HepG2 (cell line): ENCODE data around the gene TYROBP. TPM values are rescaled to one million over a fixed set of nuclear protein-coding genes. Genes with fewer than 3 reads are reported as not detected.
A peak's percentile ranks its signal among the peaks of the same experiment; 100 is the strongest.

Experiments used
- DMAP1 ChIP-seq: IDR thresholded peaks from 2 replicates; pipeline ENCODE4 v1.6.1; 2016
- FOSL1 ChIP-seq: sonication (generic); formaldehyde crosslinking; IDR thresholded peaks from 2 replicates; pipeline ENCODE4 v1.9.0; 2021; ENCODE audit warnings: missing genetic modification reagents, borderline replicate concordance
- KDM6A ChIP-seq: IDR thresholded peaks from 2 replicates; pipeline ENCODE4 v1.6.1; 2016; ENCODE audit warnings: low read depth
- KLF9 ChIP-seq: IDR thresholded peaks from 2 replicates; pipeline ENCODE4 v1.6.1; 2016; ENCODE audit warnings: low read depth
- MTF2 ChIP-seq: sonication (generic); formaldehyde crosslinking; IDR thresholded peaks from 2 replicates; pipeline ENCODE4 v1.5.0; 2020; ENCODE audit warnings: missing genetic modification reagents, borderline replicate concordance
- MYC ChIP-seq: sonication (generic); formaldehyde crosslinking; IDR thresholded peaks from 2 replicates; pipeline ENCODE4 v1.9.0; 2021; ENCODE audit warnings: missing genetic modification reagents, borderline replicate concordance
- NCOA5 ChIP-seq: sonication (generic); formaldehyde crosslinking; IDR thresholded peaks from 2 replicates; pipeline ENCODE4 v1.4.0; 2020; ENCODE audit warnings: missing genetic modification reagents
- RBM22 ChIP-seq: fragments of 200-400 bp; formaldehyde crosslinking; optimal IDR thresholded peaks from 2 replicates; pipeline ENCODE3; 2017; ENCODE audit warnings: mild to moderate bottlenecking, low read length, moderate library complexity
- REL ChIP-seq: sonication (generic); formaldehyde crosslinking; conservative IDR thresholded peaks from 2 replicates; pipeline ENCODE4 v1.8.0; 2022; ENCODE audit warnings: mild to moderate bottlenecking, missing genetic modification reagents, moderate library complexity
- RELA ChIP-seq: sonication (generic); formaldehyde crosslinking; IDR thresholded peaks from 2 replicates; pipeline ENCODE4 v1.4.0; 2020; ENCODE audit warnings: missing genetic modification reagents
- SATB2 ChIP-seq: sonication (generic); formaldehyde crosslinking; IDR thresholded peaks from 2 replicates; pipeline ENCODE4 v1.5.0; 2020; ENCODE audit warnings: missing genetic modification reagents
- TBL1XR1 ChIP-seq: fragments of 150-350 bp; IDR thresholded peaks from 2 replicates; pipeline ENCODE4 v1.6.1; 2014; ENCODE audit warnings: borderline replicate concordance, low read length; ENCODE audit not compliant: partially characterized antibody
- TCF7L2 ChIP-seq: IDR thresholded peaks from 2 replicates; pipeline ENCODE4 v1.6.1; 2011; ENCODE audit warnings: mild to moderate bottlenecking, low read depth, low read length, moderate library complexity
- ZFP90 ChIP-seq: sonication (generic); formaldehyde crosslinking; IDR thresholded peaks from 2 replicates; pipeline ENCODE4 v1.8.0; 2022; ENCODE audit warnings: missing genetic modification reagents, mild to moderate bottlenecking, inconsistent platforms, borderline replicate concordance
- ZHX1 ChIP-seq: sonication (generic); formaldehyde crosslinking; IDR thresholded peaks from 2 replicates; pipeline ENCODE4 v1.8.1; 2022; ENCODE audit warnings: low read depth, mild to moderate bottlenecking, missing genetic modification reagents
- ZNF101 ChIP-seq: sonication (generic); formaldehyde crosslinking; IDR thresholded peaks from 2 replicates; pipeline ENCODE4 v1.4.0; 2020; ENCODE audit warnings: mild to moderate bottlenecking, low read depth, missing genetic modification reagents, borderline replicate concordance
- ZNF232 ChIP-seq: sonication (generic); formaldehyde crosslinking; IDR thresholded peaks from 2 replicates; pipeline ENCODE4 v1.4.0; 2020; ENCODE audit warnings: missing genetic modification reagents, borderline replicate concordance
- ZNF251 ChIP-seq: sonication (generic); formaldehyde crosslinking; IDR thresholded peaks from 2 replicates; pipeline ENCODE4 v1.9.0; 2021; ENCODE audit warnings: mild to moderate bottlenecking, missing genetic modification reagents
- ZNF333 ChIP-seq: sonication (generic); formaldehyde crosslinking; IDR thresholded peaks from 2 replicates; pipeline ENCODE4 v1.4.0; 2020; ENCODE audit warnings: mild to moderate bottlenecking, missing genetic modification reagents, borderline replicate concordance
- ZNF776 ChIP-seq: sonication (generic); formaldehyde crosslinking; IDR thresholded peaks from 2 replicates; pipeline ENCODE4 v1.4.0; 2020; ENCODE audit warnings: mild to moderate bottlenecking, missing genetic modification reagents
- ZNF788 ChIP-seq: sonication (generic); formaldehyde crosslinking; IDR thresholded peaks from 2 replicates; pipeline ENCODE4 v1.5.0; 2020; ENCODE audit warnings: mild to moderate bottlenecking, missing genetic modification reagents, borderline replicate concordance
- polyA plus RNA-seq, 8 experiments: library from polyadenylated mRNA; depleted of rRNA in 3 of 8; stranded (reverse) in 7 of 8; unstranded in 1 of 8; fragments of >200 nt; fragmentation: Illumina TruSeq in 4 of 8; extraction: Trizol in 4 of 8; gene quantifications; 2 replicates each; pipeline versions ENCODE4 v1.2.1 to v1.2.3, GENCODE V29; 2011 to 2016; ENCODE audit warnings: low read depth in 4 of 8, missing spikeins in 1 of 8, mixed read lengths in 1 of 8; ENCODE audit not compliant: insufficient read depth in 1 of 8
- total RNA-seq, 5 experiments: library from RNA; depleted of rRNA; stranded (reverse); fragments of >200 nt; fragmentation: Illumina TruSeq; extraction: Trizol; gene quantifications; 2 replicates each; pipeline ENCODE4 v1.2.3, GENCODE V29; 2016; ENCODE audit warnings: low read depth in 1 of 5
- TF ChIP-seq, protein P1 (sequence below): sonication (generic); formaldehyde crosslinking; IDR thresholded peaks from 2 replicates; pipeline ENCODE4 v1.8.0; 2022; ENCODE audit warnings: missing genetic modification reagents, mild to moderate bottlenecking, moderate library complexity, borderline replicate concordance
- TF ChIP-seq, protein P2 (sequence below): sonication (generic); formaldehyde crosslinking; IDR thresholded peaks from 2 replicates; pipeline ENCODE4 v1.9.0; 2021; ENCODE audit warnings: missing genetic modification reagents, mild to moderate bottlenecking, borderline replicate concordance
- TF ChIP-seq, protein P3 (sequence below): sonication (generic); IDR thresholded peaks from 2 replicates; pipeline ENCODE4 v1.6.1; 2016; ENCODE audit warnings: low read depth, borderline replicate concordance

The TYROBP gene
- total and polyA plus RNA-seq, 2 of the 13 experiments (the other 11 are each of a cell fraction or from before 2014, with no cell fraction given) = not detected

DNA sequence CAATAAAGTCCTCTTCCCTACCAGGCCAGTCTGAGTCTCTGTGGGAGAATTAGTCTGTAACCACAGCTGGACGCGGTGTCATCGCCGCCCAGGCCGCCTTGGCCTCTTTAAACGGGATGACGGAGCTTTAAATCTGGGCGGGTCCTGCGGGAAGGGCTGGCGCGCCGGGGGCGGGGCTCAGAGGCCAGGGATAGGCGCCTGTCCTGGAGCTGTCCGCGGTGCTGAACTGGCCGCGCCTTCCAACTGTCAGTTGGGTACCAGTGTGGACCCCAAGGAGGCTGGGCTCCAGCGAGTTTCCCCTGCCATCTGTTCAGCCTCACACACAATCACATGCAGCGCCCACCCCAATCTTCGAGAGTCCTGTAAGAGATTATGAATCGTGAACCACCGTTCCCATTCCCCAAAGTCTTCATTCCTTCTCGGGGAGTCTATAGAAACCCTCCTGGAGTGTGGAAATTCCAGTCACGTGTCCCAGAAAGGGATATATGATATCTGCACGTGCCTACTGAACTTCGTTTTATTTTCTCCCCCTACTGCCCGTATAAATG is 28.3 kb downstream of the TYROBP start (continued):
- TF ChIP-seq ZNF101 (CRISPR knock-in tag) = no peak
- peak; percentile 88; the same call in 1 of the 2 replicates for TF ChIP-seq KLF9 (CRISPR knock-in tag)
- TF ChIP-seq DMAP1 (CRISPR knock-in tag) = peak; percentile 48; the same call in 1 of the 2 replicates
- TF ChIP-seq ZNF333 (CRISPR knock-in tag) = peak; percentile 89; the same call in 1 of the 2 replicates
- peak; percentile 99 for TF ChIP-seq ZNF232 (CRISPR knock-in tag)
- peak; percentile 53; the same call in 1 of the 2 replicates for TF ChIP-seq MYC (CRISPR knock-in tag)
- TF ChIP-seq RELA (CRISPR knock-in tag) = 0 out of 2 replicates have a peak, but pooled peaks have one; percentile 67
- TF ChIP-seq, protein P1, sequence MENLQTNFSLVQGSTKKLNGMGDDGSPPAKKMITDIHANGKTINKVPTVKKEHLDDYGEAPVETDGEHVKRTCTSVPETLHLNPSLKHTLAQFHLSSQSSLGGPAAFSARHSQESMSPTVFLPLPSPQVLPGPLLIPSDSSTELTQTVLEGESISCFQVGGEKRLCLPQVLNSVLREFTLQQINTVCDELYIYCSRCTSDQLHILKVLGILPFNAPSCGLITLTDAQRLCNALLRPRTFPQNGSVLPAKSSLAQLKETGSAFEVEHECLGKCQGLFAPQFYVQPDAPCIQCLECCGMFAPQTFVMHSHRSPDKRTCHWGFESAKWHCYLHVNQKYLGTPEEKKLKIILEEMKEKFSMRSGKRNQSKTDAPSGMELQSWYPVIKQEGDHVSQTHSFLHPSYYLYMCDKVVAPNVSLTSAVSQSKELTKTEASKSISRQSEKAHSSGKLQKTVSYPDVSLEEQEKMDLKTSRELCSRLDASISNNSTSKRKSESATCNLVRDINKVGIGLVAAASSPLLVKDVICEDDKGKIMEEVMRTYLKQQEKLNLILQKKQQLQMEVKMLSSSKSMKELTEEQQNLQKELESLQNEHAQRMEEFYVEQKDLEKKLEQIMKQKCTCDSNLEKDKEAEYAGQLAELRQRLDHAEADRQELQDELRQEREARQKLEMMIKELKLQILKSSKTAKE (CRISPR knock-in tag) = peak; percentile 53; the same call in 1 of the 2 replicates
- no peak for TF ChIP-seq REL (CRISPR knock-in tag)
- no peak for TF ChIP-seq ZHX1
- TF ChIP-seq TCF7L2 = no peak
- TF ChIP-seq ZNF776 = 0 out of 2 replicates have a peak, but pooled peaks have one; percentile 57
- TF ChIP-seq MTF2 = no peak
- peak; percentile 96 for TF ChIP-seq SATB2 (CRISPR knock-in tag)
- no peak for TF ChIP-seq NCOA5 (CRISPR knock-in tag)
- TF ChIP-seq, protein P2, sequence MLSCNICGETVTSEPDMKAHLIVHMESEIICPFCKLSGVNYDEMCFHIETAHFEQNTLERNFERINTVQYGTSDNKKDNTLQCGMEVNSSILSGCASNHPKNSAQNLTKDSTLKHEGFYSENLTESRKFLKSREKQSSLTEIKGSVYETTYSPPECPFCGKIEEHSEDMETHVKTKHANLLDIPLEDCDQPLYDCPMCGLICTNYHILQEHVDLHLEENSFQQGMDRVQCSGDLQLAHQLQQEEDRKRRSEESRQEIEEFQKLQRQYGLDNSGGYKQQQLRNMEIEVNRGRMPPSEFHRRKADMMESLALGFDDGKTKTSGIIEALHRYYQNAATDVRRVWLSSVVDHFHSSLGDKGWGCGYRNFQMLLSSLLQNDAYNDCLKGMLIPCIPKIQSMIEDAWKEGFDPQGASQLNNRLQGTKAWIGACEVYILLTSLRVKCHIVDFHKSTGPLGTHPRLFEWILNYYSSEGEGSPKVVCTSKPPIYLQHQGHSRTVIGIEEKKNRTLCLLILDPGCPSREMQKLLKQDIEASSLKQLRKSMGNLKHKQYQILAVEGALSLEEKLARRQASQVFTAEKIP (CRISPR knock-in tag) = no peak
- TF ChIP-seq KDM6A (CRISPR knock-in tag) = no peak
- no peak for TF ChIP-seq RBM22
- no peak; the same call in 1 of the 2 replicates for TF ChIP-seq FOSL1 (CRISPR knock-in tag)
- TF ChIP-seq ZNF251 = 0 out of 2 replicates have a peak, but pooled peaks have one; percentile 32
- no peak for TF ChIP-seq TBL1XR1
- TF ChIP-seq ZFP90 = peak; percentile 96
- TF ChIP-seq, protein P3, sequence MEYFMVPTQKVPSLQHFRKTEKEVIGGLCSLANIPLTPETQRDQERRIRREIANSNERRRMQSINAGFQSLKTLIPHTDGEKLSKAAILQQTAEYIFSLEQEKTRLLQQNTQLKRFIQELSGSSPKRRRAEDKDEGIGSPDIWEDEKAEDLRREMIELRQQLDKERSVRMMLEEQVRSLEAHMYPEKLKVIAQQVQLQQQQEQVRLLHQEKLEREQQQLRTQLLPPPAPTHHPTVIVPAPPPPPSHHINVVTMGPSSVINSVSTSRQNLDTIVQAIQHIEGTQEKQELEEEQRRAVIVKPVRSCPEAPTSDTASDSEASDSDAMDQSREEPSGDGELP = peak; percentile 33; the same call in 1 of the 2 replicates
- peak; percentile 56; the same call in 1 of the 2 replicates for TF ChIP-seq ZNF788
